DND-41 (cell line): ENCODE measurements around the gene MLH1.

Experiments used
- EZH2 ChIP-seq: IDR thresholded peaks from 3 replicates; pipeline ENCODE4 v1.6.1; 2012; ENCODE audit warnings: borderline replicate concordance, low read depth, mild to moderate bottlenecking, moderate library complexity, low read length, inconsistent platforms; ENCODE audit not compliant: severe bottlenecking
- TF ChIP-seq, protein P1 (sequence below): IDR thresholded peaks from 2 replicates; pipeline ENCODE4 v1.5.1; 2012; ENCODE audit warnings: borderline replicate concordance, low read length, moderate library complexity, mild to moderate bottlenecking; ENCODE audit not compliant: poor library complexity, severe bottlenecking; ENCODE audit errors: extremely low read depth

DNA sequence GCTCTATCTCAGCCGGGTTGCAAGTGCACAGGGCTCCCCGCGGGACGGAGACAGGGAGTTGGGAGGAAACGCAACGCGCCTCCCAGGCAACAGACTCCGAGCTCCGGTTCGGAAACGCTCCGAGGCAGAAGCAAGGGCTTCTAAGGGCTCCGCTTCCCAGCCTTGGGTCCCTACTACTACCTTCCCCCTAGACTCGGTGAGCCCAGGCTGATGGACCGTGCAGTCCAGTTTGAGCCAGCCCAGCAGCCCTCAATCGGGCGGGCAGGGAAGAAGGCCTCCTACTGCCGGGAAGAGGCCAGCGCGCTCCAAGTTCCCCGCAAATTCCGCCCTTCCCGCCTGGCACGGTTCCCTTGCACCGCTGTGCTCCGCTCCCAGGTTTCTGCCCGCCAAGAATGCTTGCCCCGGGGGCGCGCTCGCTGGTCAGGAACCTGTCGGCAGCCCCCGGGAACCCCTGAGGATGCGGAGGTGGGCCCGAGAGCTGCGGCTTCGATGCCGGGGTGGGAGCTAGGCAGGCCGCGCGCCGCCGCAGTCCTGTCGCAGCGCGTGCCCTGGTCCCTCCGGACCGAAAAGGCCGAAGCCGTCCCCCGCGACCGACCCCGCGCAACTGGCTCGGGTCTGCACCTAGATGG is 49.2 kb upstream of the MLH1 start:
- TF ChIP-seq, protein P1, sequence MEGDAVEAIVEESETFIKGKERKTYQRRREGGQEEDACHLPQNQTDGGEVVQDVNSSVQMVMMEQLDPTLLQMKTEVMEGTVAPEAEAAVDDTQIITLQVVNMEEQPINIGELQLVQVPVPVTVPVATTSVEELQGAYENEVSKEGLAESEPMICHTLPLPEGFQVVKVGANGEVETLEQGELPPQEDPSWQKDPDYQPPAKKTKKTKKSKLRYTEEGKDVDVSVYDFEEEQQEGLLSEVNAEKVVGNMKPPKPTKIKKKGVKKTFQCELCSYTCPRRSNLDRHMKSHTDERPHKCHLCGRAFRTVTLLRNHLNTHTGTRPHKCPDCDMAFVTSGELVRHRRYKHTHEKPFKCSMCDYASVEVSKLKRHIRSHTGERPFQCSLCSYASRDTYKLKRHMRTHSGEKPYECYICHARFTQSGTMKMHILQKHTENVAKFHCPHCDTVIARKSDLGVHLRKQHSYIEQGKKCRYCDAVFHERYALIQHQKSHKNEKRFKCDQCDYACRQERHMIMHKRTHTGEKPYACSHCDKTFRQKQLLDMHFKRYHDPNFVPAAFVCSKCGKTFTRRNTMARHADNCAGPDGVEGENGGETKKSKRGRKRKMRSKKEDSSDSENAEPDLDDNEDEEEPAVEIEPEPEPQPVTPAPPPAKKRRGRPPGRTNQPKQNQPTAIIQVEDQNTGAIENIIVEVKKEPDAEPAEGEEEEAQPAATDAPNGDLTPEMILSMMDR, result no peak
- no peak for TF ChIP-seq EZH2
